Measurements from ENCODE around the gene JUNB. TPM values are rescaled to one million over a fixed set of nuclear protein-coding genes. Genes with fewer than 3 reads are reported as not detected.

Gene JUNB
- total and polyA plus RNA-seq, 2 of the 13 experiments (the other 11 are each of a cell fraction or from before 2014, with no cell fraction given) = 7.7 to 8.2 TPM

DNA sequence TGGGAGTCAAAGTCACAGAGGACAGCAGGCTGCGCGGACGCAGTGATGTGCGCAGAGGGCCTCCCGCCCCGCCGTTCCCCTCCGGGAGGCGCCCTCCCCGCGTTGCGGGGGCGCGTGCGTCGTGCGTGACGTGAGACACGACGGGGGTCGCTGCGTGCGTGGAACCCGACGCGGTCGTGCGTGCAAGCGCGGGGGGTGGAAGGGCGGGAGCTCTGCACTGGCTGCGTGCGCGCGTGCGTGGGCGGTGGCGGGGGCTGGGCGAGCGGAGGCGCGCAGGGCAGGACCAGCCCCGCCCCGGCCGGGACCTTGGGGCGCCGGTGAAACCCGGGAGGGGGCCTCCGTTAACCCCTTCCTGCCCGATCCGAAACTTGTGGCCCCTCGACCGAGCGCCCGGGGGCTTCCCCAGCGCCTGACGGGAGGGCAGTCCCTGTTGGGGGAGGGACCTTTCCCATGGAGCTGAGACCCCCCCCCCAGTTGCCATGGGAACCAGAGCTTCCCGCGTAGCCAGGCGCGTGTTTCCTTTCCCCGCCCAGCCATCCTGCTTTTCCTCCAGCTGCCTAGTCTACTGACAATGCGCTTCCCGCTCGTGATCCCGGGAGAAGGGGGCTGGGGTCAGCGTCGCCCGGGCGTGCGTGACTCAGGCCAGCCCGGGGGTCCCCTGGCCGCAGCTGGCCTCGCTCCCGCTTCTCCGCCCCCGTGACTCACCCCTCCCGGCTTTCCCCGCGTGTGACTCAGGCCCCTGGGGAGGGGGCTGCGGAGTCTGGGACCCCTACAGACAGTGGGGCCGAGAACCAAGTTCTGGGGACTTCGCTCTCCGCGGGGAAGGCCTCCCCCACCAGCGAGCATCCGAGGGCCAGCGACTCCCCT lies 8.6 kb upstream of the JUNB start (continued):
- no peak for TF ChIP-seq EHMT2 (IDR thresholded peaks at IDR 0.05; ENCODE audit: borderline replicate concordance, low read depth, low read length)
- TF ChIP-seq TCF12 (IDR thresholded peaks at IDR 0.05) = no peak
- peak; percentile 45; the same call in 1 of the 2 replicates for TF ChIP-seq TCF12 (CRISPR knock-in tag; IDR thresholded peaks at IDR 0.05)
- TF ChIP-seq TSC22D2 (CRISPR knock-in tag; IDR thresholded peaks at IDR 0.05; ENCODE audit: borderline replicate concordance) = no peak
- TF ChIP-seq ZNF569 (CRISPR knock-in tag; IDR thresholded peaks at IDR 0.05; ENCODE audit: borderline replicate concordance) = no peak
- TF ChIP-seq, protein P1, sequence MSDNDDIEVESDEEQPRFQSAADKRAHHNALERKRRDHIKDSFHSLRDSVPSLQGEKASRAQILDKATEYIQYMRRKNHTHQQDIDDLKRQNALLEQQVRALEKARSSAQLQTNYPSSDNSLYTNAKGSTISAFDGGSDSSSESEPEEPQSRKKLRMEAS (IDR thresholded peaks at IDR 0.05) = peak; percentile 4
- 0 out of 2 replicates have a peak, but pooled peaks have one; percentile 4 for TF ChIP-seq ZNF83 (CRISPR knock-in tag; IDR thresholded peaks at IDR 0.05; ENCODE audit: borderline replicate concordance)
- peak; percentile 45; the same call in 1 of the 2 replicates for TF ChIP-seq ZNF709 (CRISPR knock-in tag; IDR thresholded peaks at IDR 0.05)
- peak; percentile 56 for TF ChIP-seq CREB1 (IDR thresholded peaks at IDR 0.05)
- TF ChIP-seq CREB1 (CRISPR knock-in tag; IDR thresholded peaks at IDR 0.05) = no peak
- TF ChIP-seq, protein P2, sequence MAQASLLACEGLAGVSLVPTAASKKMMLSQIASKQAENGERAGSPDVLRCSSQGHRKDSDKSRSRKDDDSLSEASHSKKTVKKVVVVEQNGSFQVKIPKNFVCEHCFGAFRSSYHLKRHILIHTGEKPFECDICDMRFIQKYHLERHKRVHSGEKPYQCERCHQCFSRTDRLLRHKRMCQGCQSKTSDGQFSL (CRISPR knock-in tag; IDR thresholded peaks at IDR 0.05) = 0 out of 2 replicates have a peak, but pooled peaks have one; percentile 48
- TF ChIP-seq CENPT (CRISPR knock-in tag; IDR thresholded peaks at IDR 0.05; ENCODE audit: low read depth) = peak; percentile 65; the same call in 1 of the 2 replicates
- TF ChIP-seq SOX5 (CRISPR knock-in tag; IDR thresholded peaks at IDR 0.05; ENCODE audit: borderline replicate concordance) = no peak
- TF ChIP-seq, protein P3, sequence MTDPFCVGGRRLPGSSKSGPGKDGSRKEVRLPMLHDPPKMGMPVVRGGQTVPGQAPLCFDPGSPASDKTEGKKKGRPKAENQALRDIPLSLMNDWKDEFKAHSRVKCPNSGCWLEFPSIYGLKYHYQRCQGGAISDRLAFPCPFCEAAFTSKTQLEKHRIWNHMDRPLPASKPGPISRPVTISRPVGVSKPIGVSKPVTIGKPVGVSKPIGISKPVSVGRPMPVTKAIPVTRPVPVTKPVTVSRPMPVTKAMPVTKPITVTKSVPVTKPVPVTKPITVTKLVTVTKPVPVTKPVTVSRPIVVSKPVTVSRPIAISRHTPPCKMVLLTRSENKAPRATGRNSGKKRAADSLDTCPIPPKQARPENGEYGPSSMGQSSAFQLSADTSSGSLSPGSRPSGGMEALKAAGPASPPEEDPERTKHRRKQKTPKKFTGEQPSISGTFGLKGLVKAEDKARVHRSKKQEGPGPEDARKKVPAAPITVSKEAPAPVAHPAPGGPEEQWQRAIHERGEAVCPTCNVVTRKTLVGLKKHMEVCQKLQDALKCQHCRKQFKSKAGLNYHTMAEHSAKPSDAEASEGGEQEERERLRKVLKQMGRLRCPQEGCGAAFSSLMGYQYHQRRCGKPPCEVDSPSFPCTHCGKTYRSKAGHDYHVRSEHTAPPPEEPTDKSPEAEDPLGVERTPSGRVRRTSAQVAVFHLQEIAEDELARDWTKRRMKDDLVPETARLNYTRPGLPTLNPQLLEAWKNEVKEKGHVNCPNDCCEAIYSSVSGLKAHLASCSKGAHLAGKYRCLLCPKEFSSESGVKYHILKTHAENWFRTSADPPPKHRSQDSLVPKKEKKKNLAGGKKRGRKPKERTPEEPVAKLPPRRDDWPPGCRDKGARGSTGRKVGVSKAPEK (CRISPR knock-in tag; IDR thresholded peaks at IDR 0.05; ENCODE audit: borderline replicate concordance) = 0 out of 2 replicates have a peak, but pooled peaks have one; percentile 11
- peak; percentile 64; the same call in 1 of the 2 replicates for TF ChIP-seq TBX2 (CRISPR knock-in tag; IDR thresholded peaks at IDR 0.05; ENCODE audit: borderline replicate concordance)
- peak; percentile 94 for TF ChIP-seq ZNF652 (CRISPR knock-in tag; IDR thresholded peaks at IDR 0.05; ENCODE audit: borderline replicate concordance, low read depth)
- TF ChIP-seq LCORL (IDR thresholded peaks at IDR 0.05) = no peak
- TF ChIP-seq LCORL (CRISPR knock-in tag; IDR thresholded peaks at IDR 0.05) = 0 out of 2 replicates have a peak, but pooled peaks have one; percentile 17
- peak; percentile 40 for TF ChIP-seq XRCC5 (optimal IDR thresholded peaks at IDR 0.05; ENCODE audit: low read length)
- TF ChIP-seq ZSCAN31 (CRISPR knock-in tag; IDR thresholded peaks at IDR 0.05; ENCODE audit: low read depth) = 0 out of 2 replicates have a peak, but pooled peaks have one; percentile 60
- TF ChIP-seq, protein P4, sequence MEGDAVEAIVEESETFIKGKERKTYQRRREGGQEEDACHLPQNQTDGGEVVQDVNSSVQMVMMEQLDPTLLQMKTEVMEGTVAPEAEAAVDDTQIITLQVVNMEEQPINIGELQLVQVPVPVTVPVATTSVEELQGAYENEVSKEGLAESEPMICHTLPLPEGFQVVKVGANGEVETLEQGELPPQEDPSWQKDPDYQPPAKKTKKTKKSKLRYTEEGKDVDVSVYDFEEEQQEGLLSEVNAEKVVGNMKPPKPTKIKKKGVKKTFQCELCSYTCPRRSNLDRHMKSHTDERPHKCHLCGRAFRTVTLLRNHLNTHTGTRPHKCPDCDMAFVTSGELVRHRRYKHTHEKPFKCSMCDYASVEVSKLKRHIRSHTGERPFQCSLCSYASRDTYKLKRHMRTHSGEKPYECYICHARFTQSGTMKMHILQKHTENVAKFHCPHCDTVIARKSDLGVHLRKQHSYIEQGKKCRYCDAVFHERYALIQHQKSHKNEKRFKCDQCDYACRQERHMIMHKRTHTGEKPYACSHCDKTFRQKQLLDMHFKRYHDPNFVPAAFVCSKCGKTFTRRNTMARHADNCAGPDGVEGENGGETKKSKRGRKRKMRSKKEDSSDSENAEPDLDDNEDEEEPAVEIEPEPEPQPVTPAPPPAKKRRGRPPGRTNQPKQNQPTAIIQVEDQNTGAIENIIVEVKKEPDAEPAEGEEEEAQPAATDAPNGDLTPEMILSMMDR (CRISPR knock-in tag; IDR thresholded peaks at IDR 0.05) = peak; percentile 40; the same call in 1 of the 2 replicates
- TF ChIP-seq ZBTB38 (CRISPR knock-in tag; IDR thresholded peaks at IDR 0.05) = 0 out of 2 replicates have a peak, but pooled peaks have one; percentile 53

All from HepG2 (cell line).